NCI-H69 (cell line): Measurements from ENCODE around the gene IRS1.

Experiments used
- DNase-seq: peaks from one replicate; lab custom pipeline; 2025; lab: John Stamatoyannopoulos, UW

IRS1 gene

DNA sequence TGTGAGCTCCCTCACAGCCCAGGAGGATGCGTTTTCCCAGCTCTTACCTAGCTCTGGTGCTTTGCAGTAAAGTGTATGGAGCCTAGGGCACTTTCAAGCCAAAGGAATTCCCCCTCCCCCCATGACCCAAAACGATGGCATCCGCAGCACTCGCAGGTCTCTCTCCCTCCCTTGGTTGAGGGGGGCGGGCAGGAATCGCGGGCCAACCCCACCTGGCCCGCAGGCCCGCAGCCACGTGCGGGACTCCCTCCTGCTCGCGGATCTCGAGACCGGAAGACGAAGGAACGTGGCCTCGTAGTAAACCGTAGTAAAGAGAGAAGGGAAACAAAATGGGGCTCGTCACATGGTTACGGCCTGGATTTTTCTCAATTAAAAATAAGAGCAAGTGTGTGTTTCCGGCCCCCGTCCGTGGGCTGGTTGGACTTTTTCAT, 8.5 kb downstream of the IRS1 start:
- DNase-seq, result peak; percentile 76

DNA sequence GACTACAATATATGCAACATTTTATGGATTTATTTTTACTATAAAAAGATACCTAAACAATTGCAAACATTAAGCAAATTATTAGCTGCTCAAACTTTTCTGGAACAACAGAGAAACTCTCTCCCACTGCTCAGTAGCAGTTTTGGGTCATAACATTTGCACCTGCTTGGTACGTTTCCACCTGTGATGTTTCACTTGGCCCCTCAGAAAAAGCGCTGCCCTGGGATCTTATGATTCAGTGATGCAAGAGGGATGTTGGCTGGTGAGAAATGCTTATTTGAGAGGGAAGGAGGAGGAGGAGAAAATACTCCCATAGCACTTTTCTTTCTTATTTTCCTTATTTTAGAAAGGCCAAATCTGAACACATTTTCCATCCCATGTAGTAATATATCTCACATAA, 9.2 kb downstream of the IRS1 start:
- DNase-seq, result no peak

DNA sequence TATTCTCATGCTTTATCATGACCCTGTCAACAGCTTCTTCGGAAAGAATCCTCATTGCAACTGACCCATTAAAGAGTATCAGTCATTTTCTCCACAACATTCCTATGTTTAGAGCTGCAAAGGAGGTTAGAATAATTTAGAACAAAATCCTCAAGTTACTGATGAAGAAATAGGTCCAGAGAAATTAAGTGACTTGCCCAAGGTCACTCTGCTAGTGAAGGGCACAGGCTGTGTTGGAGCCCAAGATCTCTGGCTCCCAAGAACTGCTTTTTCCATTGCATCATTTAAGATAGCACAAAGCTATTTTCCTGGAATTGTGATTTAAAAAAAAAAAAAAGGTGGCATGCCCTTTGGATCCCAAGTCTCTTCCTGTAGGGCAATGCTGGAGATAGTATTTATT, 9.6 kb downstream of the IRS1 start:
- no peak for DNase-seq

DNA sequence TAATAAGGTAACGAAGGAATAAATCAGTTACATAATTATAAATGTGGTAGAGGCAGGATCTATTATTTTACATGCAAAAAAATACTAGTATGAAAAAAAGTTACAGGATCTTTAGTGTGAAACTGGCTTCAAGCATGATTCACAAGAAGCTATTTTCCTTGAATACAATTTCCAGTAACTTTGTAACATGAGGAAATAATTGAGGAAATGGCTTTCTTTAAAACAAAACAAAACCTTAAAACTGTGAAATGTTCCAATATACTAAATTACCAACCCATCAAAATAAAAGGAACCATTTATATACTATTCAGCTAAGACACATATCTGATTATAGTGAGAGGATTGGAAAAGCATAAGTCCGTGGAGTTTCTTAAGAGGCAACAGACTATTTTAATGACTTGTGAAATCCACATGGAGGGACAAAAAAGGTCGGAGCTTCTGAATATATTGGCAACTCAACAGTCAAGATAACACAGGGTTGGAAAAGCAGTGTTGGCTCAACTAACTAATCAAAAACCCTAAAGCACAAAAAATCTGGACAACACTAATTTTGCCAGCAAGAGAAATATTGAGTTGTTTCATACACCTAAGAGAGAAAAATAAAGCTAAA, 10.6 kb downstream of the IRS1 start:
- DNase-seq, result no peak

DNA sequence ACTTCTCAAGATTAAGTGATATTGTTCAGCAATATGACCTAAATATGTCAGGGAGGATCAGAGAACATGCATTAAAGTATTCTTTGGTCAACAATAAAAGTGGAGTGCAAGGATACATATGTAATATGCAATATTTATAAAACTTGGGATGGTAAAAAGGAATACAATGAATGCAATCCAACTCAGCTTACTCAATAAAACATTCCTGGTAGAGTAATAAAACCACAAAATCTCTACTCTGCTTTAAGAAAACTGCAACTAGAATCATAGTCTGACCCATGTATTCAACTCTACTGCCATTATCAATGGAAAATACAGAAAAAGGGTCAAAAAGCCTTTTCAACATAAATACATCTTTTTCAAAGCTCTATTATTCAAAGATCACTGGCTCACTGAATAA, 11.6 kb downstream of the IRS1 start:
- no peak for DNase-seq

DNA sequence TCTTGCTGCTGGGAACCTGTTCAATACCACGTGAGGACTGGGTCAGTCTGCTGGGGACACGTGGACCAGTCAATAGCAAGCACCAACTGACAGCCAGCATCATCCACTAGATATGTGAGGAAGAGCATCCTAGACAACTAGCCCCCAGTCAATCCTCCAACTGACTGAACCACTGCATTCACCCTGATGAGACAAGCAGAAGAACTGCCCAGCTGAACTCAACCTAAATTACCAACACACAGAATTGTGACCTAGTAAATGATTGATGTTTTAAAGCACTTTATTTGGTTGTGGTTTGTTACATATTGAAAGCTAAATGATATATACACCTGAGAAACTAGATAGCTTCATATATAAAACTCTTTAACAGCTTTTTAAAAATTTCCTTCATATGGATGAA, 15.7 kb downstream of the IRS1 start:
- DNase-seq, result no peak

DNA sequence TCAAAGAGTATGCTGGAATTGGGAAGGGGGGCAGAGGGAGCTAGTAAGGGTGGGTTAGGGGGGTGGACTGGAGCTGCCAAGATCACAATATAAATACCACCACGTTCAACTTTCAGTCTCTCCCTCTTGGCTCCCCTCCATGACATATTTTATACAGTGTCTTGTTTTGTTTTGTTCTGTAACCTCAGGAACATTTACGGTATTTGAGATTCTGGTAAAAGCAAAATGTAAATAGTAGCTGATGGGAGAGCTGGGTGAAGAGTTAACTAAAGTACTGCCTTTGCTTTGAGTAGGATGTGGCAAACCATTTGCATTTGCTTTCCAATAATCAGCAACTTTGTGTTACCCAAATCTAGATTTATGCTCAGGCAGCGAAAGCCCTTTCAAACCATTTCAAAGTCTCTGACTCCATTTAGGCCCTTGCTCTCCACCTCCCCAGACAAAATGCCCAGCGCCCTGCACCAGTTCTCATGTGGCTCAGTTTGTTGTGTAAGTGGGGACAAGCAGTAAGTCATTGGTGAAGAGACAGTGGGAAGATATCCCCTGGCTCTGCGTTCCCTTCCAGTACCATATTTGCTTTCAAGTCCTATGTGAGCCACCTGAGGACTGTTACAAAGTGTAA, 17.4 kb downstream of the IRS1 start:
- no peak for DNase-seq

DNA sequence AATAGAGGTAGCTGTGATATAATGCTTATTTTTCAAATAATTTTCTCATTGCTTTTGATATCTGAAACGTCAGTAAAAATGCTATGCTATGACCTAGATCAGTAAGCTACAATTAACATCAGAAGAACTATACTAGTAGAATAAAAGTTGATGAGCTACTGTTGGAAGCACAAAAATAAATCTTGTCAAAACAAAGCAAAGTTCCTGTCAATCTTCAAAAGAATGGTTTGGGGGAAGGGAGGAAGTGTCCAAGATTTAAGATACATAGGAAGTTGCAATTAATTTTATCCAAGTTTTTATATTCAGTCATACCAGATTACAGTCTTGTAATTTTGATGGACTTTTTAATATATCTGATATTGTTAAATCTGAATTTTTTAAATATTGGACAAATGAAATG, 19.2 kb downstream of the IRS1 start:
- no peak for DNase-seq

DNA sequence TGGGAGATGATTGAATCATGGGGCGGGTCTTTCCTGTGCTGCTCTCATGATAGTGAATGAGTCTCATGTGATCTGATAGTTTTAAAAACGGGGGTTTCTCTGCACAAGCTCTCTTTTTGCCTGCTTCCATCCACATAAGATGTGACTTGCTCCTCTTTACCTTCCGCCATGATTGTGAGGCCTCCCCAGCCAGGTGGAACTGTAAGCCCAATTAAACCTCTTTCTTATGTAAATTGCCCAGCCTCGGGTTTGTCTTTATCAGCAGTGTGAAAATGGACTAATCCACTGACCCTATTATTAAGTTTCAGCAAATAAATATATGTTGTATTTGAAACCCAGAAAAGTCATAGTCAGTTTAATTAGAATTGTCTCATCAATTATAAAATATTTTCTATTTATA, 22.0 kb downstream of the IRS1 start:
- no peak for DNase-seq

DNA sequence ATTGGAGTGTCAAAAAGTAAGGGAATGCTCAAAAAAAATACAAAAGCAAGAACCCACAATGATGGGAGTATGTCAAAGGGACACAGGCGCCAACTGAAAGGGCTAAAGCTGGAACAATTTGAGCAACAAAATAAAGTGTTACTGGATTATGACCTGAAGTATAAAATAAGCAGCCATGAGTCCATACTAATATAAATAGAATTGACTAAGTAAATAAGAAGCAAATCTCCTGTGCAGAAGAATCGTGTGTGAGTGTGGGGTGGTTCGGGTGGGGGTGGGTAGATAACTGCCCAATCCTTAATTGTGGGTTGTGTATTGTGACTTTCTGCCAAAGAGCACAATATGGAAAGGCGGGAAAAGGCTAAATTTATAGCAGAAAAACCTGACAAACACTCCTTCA, 23.5 kb downstream of the IRS1 start:
- DNase-seq, result no peak

DNA sequence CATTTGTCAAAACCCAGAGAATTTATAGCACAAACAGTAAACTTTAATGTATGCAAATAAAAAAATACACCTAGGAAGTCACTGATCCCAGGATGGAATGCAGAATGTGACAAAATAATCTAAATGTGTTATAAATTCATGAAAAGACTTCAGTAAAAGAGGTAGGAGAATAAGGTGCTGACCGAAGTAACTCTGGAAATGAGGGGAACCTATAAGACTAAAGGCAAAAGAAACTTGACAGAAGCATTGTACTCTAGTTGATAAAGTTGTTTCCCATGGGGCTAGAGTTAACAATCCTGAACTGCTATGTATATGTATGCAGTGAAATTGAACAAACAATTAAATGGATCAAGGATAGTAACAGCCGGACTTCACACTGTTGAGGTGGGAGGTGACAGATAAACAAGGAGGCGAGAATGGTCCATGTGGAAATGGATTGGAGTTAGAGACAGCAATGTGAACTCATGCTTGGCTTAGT, 24.5 kb downstream of the IRS1 start:
- DNase-seq, result no peak

DNA sequence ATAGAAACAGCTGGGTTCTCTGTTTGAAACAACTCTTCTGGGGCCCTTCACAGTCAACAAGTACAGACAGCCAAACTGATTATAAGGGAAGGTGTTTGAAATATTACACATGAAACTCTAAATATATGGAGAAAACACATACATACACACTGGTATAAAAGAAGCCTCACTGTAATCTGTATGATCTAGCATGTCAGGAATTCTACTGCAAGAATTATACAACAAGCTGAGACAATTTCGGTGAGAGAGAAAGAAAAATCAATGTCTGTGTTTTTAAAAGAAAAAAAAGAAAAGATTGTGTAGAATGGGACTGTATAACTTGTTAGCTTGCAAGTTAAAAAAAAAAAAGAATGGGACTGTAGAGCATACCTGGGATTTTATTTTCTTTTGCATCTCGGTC, 26.3 kb downstream of the IRS1 start:
- no peak for DNase-seq

DNA sequence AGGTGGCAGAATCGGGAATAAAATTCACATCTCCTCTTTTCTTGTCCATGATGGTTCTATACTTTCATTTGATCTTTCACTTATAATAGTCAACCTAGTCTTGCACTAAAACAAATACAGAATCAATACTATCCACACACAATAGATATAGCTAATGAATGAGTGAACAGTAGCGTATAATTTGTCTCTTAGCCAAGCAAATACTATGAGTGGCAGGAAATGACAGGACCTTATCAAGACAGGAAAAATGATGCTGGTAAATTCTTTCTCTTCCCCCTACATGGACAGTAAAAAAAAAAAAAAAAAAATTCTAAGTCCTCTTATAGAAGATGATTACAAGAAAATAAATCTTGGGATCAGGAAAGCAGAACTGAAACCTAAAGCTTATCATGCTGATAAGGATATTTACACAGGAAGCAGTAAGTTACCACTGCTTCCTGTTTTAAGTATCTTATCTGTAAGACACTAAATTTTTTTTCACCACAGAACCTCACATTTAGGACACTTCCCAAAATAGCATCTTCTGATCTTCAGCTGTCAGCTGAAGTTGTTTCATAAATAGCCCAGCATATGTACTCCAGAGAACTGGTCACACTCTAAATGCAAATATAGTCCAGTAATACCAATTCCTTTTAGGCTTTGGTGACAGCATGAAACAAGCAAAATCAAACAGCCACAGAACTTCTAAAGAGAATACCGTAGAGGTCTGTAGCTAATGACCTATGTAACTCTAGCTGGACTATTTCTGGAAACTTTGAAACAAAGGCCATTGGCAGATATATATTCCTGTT, 27.0 kb downstream of the IRS1 start:
- DNase-seq, result peak; percentile 9

DNA sequence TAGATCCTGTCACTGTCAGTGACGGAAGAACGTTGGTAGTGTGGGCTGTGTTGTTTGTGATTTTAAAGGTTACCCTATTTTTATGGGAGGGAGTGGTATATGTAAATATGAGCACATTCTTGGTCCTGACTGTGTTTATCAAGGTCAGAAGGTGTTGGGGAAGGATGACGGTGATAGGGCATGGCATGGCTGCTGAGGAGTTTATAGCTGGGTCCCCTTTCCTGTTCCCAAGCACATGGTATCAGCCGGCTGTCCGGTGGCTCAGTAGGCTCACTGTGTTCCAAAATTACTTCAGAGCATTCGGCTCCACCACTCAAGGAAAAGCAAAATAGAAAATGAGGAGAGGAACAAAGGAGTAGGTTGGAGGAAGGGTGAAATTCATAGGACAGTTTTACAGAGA, 28.6 kb downstream of the IRS1 start:
- DNase-seq, result no peak

DNA sequence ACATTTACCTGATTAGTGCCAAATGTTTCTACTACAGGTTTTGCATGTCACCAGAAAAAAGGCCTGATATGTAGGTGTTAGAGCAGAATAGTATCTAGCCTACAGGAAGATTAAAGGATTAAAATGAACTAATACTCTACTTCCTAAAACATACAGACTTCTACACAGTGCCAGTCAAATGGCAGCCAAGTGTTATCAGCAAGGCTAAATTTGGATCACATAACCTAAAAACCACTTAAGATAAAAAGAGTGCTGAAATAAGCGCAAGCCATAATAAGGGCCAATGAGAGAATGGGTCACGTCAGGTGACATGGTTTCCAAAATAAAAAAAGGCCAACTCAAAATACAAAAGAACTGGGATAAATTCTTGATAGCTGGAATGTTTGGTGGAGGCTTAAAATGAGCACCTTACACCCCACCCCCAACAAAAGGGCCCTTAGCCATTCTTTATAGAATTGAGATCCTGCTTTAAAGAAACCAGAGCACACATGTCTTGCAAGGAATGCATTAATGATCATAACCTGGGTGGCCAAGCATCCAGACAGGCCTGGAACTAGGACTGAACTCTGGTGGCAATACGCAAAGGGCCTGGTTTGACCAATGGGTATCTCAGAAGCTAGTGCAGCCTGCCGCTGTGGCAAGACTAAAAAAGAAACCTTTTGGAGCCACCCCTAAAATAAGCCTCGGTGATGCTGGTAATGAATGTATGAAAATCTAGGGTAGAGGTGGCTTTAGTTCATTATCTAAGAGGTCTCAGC, 32.4 kb downstream of the IRS1 start:
- no peak for DNase-seq

DNA sequence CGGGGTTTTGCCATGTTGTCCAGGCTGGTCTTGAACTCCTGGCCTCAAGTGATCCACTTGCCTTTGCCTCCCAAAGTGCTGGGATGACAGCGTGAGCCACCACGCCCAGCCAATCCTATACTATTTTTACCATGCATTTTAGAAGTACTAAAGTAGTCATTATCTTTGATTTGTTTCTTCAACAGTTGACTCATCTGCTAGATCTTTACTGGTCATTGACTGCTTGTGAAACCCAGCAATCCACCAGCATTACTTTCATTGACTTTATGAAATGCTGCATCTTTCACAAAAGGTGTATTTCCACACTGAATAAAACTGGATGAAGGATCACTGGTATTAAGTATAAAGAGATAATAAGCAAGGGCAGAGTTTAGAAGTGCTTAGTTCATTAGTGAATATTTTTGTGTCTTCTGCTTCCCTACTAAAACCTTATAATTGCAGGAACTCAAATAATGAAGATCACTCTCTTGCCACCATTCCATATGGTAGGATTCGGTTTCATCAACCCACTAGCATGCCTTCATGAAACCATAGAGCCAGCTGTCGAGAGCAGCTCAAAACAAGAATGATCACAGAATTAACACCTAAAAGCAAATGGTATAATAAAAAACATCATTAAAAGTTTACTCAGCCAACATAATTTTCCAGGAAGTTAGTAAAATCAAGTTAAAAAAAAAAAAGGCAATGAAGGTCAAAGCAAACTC, 33.1 kb downstream of the IRS1 start:
- DNase-seq, result no peak

DNA sequence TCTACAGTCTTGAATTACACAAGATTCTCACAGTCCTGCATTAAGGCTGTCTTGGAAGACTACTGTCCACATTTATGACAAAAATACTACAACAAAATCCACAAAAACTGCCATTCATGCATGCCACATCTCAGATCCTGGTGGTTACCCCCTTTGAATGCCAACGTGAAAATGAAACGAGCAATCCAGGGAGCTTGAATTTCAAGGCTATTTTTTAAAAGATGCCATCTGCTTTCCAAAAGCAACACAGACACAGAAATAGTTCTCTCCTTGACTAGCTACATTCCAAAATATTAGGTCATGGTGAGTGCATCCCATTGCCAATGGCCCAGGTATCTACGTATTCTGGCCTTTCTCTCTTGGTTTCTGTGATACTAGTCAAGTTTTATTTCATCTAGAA, 36.3 kb downstream of the IRS1 start:
- DNase-seq, result no peak

DNA sequence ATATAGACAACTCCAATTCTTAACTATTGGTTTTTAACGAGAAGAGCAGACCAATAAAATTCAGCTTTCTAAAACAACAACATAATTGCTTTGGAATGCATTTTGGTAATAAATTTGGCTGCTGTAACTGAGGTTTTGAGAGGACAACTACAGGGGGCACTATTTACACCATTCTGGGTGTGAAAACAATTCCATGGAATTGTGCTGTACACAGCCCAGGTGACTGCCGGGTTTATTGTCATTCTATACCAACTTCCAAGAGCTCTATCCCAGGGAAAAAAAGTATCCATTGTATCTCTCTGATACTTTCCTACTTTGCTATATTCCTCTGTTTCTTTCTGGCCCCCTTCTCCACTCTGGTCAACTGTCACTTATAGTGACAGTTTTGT, 38.4 kb downstream of the IRS1 start:
- DNase-seq, result no peak

DNA sequence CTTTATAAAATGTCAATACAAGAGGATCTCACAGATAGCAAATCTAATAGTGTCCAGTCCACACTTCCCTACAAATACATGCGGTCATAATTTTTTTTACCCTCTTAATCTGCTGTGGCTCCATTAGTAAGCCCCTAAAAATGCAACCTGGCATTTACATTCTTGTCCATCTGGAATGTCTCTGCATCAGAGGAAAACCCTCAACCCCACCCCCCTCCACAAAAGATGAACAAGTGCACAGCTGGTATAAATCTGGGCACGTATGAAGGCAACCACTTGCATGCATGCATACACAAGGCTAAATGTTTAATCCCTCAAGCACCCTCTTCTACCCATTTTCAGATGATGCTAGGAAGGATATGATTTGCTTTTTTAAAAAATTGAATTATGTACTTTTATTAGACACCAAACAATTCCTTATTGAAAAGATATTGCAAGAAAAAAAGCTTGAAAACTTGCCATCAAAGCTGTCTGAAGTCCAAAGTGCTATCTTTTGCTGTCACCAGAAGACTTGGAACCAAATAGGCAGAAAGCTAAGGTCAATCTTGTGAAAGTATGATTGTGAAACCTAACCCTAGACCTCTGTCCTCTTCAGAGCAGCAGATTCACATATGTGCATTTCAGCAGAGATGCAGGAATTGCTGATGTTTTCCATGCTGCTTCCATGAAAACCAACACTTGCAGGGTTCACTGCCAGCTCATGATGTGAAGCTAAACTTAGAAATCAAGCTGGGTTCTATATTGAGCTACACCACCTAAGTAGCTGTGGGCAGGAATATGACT, 39.0 kb downstream of the IRS1 start:
- DNase-seq, result no peak

DNA sequence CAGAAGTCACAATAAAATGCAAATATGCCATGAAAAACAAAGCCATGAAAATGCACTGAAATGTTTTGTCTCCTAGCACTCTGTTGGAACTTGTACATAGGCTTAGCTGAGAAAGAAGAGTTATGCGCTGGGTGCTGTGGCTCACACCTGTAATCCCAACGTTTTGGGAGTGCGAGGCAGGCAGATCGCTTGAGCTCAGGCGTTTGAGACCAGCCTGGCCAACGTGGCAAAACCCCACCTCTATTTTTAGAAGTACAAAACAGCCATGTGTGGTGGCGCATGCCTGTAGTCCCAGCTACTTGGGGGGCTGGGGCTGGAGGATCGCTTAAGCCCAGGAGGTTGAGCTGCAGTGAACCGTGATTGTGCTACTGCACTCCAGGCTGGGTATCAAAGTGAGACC, 39.9 kb downstream of the IRS1 start:
- DNase-seq, result no peak

DNA sequence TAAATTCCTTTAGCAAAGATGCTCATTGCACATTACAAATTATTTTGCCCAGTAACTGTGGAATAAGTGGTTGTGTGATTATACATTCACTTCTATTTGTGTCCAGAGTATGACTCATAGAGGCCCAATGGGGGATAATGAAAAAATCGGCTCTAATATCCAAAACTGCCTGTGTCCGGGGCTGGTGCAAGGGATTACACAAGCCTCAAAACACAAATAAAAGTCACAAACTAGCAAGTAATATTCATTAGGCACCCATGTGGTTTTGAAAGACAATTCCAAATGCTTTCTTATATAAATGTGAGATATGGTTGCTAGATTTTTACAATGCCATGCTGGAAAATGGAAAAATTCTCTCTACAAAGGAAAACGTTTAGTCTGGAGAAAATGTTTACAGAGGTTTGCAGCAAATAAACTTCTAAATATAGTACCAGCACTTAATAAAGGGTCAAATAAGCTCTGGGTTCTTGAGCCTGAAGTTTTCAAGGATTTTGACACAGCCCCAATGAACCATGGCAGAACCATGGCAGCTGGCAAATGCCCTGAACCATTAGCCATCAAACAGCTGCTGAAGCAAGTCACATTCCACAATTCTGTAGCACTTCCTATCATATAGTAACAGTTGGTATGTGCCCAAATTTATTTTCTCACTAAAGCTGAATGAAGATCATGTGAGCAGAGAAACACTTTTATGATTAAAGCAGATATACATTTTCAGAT, 40.5 kb downstream of the IRS1 start:
- DNase-seq, result no peak
